Right lung (tissue), 10 donors: ENCODE results near the gene AEBP1. TPM values are rescaled to one million over a fixed set of nuclear protein-coding genes. Genes with fewer than 3 reads are reported as not detected.

Experiments
- DNase-seq, 2 donors: peaks; one replicate each; pipeline ENCODE4 v3.0.0-alpha.2; 2013
- long read RNA-seq, 8 donors: transcript quantifications; one replicate each; lab custom pipeline, GENCODE V29; 2026
- polyA plus RNA-seq, 5 donors: library from polyadenylated mRNA; unstranded; fragments of 120-200 nt; gene quantifications; one replicate each; pipeline versions ENCODE4 v1.2.1 to v1.2.3, GENCODE V29; 2013; ENCODE audit warnings: inconsistent platforms in 1 of 5, low replicate concordance in 1 of 5; ENCODE audit not compliant: insufficient read length in 5 of 5, insufficient read depth in 1 of 5

The AEBP1 gene
- 10 to 100 TPM; 40.9 to 74.4 (median 48.2) TPM for polyA plus RNA-seq
- long read RNA-seq, donor 1, full-length matches to known transcripts, result 2 of 8 reads
- long read RNA-seq, donor 1, partial matches to known transcripts, result 6 of 8 reads
- long read RNA-seq, donor 1, other reads (novel, unspliced or antisense), result 0 of 8 reads
- long read RNA-seq, donor 2, full-length matches to known transcripts, result 6 of 6 reads
- long read RNA-seq, donor 2, partial matches to known transcripts, result 0 of 6 reads
- long read RNA-seq, donor 2, other reads (novel, unspliced or antisense), result 0 of 6 reads
- long read RNA-seq, donor 3, full-length matches to known transcripts, result 3 of 3 reads
- long read RNA-seq, donor 3, partial matches to known transcripts, result 0 of 3 reads
- long read RNA-seq, donor 3, other reads (novel, unspliced or antisense), result 0 of 3 reads
- long read RNA-seq, donor 4, full-length matches to known transcripts, result 5 of 12 reads
- long read RNA-seq, donor 4, partial matches to known transcripts, result 7 of 12 reads
- long read RNA-seq, donor 4, other reads (novel, unspliced or antisense), result 0 of 12 reads
- long read RNA-seq, donor 5, full-length matches to known transcripts, result 3 of 9 reads
- long read RNA-seq, donor 5, partial matches to known transcripts, result 6 of 9 reads
- long read RNA-seq, donor 5, other reads (novel, unspliced or antisense), result 0 of 9 reads
- long read RNA-seq, donor 6, full-length matches to known transcripts, result 15 of 20 reads
- long read RNA-seq, donor 6, partial matches to known transcripts, result 5 of 20 reads
- long read RNA-seq, donor 6, other reads (novel, unspliced or antisense), result 0 of 20 reads
- long read RNA-seq, donor 7, full-length matches to known transcripts, result 6 of 11 reads
- long read RNA-seq, donor 7, partial matches to known transcripts, result 5 of 11 reads
- long read RNA-seq, donor 7, other reads (novel, unspliced or antisense), result 0 of 11 reads
- long read RNA-seq, donor 8, partial matches to known transcripts, result 7 of 8 reads
- long read RNA-seq, donor 8, other reads (novel, unspliced or antisense), result 0 of 8 reads

GRCh38 chr7:44103923-44104859 lies at the start of gene AEBP1:
TSS of gene AEBP1 (plus strand) at chr7:44104345. CDS start at chr7:44104666, 321 bp downstream.
- DNase-seq, result peak in 1 of 2 donors; percentile 53

GRCh38 chr7:44056681-44057080 lies 47.5 kb upstream of the AEBP1 start:
- DNase-seq, result no peak

- DNase-seq, result no peak
Observed at GRCh38 chr7:44057181-44057848, 46.8 kb upstream of the AEBP1 start.

GRCh38 chr7:44057849-44058758 lies 46.0 kb upstream of the AEBP1 start:
- DNase-seq, result no peak

- no peak for DNase-seq
Observed at GRCh38 chr7:44058759-44059218, 45.4 kb upstream of the AEBP1 start.

GRCh38 chr7:44059219-44060090 lies 44.7 kb upstream of the AEBP1 start:
- DNase-seq, result no peak

GRCh38 chr7:44060091-44060947 lies 43.8 kb upstream of the AEBP1 start:
- no peak for DNase-seq

GRCh38 chr7:44060948-44061644 lies 43.0 kb upstream of the AEBP1 start:
- no peak for DNase-seq

- no peak for DNase-seq
Observed at GRCh38 chr7:44061645-44062179, 42.4 kb upstream of the AEBP1 start.

GRCh38 chr7:44062180-44062902 lies 41.8 kb upstream of the AEBP1 start:
- no peak for DNase-seq

GRCh38 chr7:44062903-44063295 lies 41.2 kb upstream of the AEBP1 start:
- DNase-seq, result no peak

- no peak for DNase-seq
Observed at GRCh38 chr7:44063547-44063893, 40.6 kb upstream of the AEBP1 start.

GRCh38 chr7:44063894-44064651 lies 40.1 kb upstream of the AEBP1 start:
- DNase-seq, result no peak

GRCh38 chr7:44064791-44065430 lies 39.2 kb upstream of the AEBP1 start:
- no peak for DNase-seq
